Upper lobe of left lung (tissue), 4 donors: Measurements from ENCODE around the gene CCDC86.

Source experiments
- EP300 ChIP-seq, 4 donors: sonication (generic); formaldehyde crosslinking; IDR thresholded peaks; one replicate each; pipeline ENCODE4 v1.5.1; 2017; ENCODE audit warnings: antibody characterized with exemption in 4 of 4, control low read depth in 2 of 4
- POLR2A ChIP-seq, 4 donors: fragments of 450-650 bp; IDR thresholded peaks; one replicate each; pipeline ENCODE4 v1.5.1; 2016 to 2017; ENCODE audit warnings: antibody characterized with exemption in 4 of 4, mild to moderate bottlenecking in 2 of 4
- POLR2AphosphoS5 ChIP-seq, 2 donors: sonication (generic); formaldehyde crosslinking; IDR thresholded peaks; one replicate each; pipeline ENCODE4 v1.5.1; 2017; ENCODE audit warnings: antibody characterized with exemption in 2 of 2
- TF ChIP-seq, protein P1 (sequence below), 6 experiments: fragments of 450-650 bp in 4 of 6; fragments of 200-600 bp in 2 of 6; sonication (generic) in 2 of 6; IDR thresholded peaks; one replicate each; pipeline ENCODE4 v1.5.1; 2016 to 2019; ENCODE audit warnings: antibody characterized with exemption in 6 of 6

DNA sequence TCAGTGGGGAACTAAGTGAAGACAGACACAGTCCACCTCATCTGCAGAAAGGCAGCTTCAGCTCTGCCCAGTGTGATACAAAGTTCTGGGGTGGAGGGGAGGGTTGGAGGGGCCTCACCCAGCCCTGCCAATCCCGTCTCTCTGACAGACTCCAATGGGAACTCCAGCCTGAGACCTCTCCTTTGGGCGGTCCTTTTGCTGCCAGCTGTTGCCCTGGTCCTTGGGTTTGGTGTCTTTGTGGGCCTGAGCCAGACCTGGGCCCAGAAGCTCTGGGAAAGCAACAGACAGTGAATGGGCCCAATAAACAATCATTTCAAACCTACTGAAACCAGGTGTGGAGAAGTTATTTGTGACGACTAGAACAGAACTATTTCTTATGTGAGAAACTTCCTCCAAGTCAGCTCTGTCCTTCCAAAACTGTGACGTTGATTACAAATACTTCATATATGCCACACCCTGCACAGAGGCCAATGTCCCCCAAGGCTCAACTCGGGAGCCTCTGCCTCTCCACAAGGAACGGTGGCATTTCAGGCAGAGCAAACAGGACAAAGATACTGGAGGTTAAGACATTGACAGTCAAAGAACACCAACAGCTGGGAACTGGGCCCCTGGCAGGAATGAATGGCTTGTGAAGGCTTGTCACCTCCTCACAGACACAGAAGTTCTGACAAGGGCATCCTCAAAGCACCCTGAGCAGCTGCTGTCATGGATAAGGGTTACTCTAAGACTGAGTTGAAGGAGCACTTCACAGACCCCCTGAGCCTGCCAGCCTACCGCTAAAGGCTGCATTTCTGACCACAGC is 33.7 kb downstream of the CCDC86 start:
- TF ChIP-seq, protein P1, sequence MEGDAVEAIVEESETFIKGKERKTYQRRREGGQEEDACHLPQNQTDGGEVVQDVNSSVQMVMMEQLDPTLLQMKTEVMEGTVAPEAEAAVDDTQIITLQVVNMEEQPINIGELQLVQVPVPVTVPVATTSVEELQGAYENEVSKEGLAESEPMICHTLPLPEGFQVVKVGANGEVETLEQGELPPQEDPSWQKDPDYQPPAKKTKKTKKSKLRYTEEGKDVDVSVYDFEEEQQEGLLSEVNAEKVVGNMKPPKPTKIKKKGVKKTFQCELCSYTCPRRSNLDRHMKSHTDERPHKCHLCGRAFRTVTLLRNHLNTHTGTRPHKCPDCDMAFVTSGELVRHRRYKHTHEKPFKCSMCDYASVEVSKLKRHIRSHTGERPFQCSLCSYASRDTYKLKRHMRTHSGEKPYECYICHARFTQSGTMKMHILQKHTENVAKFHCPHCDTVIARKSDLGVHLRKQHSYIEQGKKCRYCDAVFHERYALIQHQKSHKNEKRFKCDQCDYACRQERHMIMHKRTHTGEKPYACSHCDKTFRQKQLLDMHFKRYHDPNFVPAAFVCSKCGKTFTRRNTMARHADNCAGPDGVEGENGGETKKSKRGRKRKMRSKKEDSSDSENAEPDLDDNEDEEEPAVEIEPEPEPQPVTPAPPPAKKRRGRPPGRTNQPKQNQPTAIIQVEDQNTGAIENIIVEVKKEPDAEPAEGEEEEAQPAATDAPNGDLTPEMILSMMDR (IDR thresholded peaks at IDR 0.05) = no peak
- TF ChIP-seq EP300 (IDR thresholded peaks at IDR 0.05) (no peak), POLR2AphosphoS5 (IDR thresholded peaks at IDR 0.05) (no peak), POLR2A (IDR thresholded peaks at IDR 0.05) (no peak)
